Stimulated activated CD8-positive, alpha-beta memory T cell treated with anti-CD3 and anti-CD28 coated beads, Interleukin-12 subunit alpha, Interleukin-12 subunit beta, amount 100 ng/mL, for 1 hour (primary cell): ENCODE measurements around the gene RTN4R.
"Not testable (repeated sequence)": the region's sequence is repeated elsewhere in the genome, so short reads cannot be mapped to it uniquely, and the experiment has no call there.

Experiments used
- DNase-seq: peaks from one replicate; pipeline ENCODE4 v3.0.0-alpha.2; 2020; ENCODE audit warnings: low read depth

Gene RTN4R

GRCh38 chr22:20268279-20269012 lies at the start of gene RTN4R:
Gene RTN4R (minus strand): TSS chr22:20268318. CDS start chr22:20268092, 226 bp downstream.
- peak; percentile 16 for DNase-seq

GRCh38 chr22:20317402-20318042 lies 49.4 kb upstream of the RTN4R start:
- not testable (repeated sequence) for DNase-seq

DNA sequence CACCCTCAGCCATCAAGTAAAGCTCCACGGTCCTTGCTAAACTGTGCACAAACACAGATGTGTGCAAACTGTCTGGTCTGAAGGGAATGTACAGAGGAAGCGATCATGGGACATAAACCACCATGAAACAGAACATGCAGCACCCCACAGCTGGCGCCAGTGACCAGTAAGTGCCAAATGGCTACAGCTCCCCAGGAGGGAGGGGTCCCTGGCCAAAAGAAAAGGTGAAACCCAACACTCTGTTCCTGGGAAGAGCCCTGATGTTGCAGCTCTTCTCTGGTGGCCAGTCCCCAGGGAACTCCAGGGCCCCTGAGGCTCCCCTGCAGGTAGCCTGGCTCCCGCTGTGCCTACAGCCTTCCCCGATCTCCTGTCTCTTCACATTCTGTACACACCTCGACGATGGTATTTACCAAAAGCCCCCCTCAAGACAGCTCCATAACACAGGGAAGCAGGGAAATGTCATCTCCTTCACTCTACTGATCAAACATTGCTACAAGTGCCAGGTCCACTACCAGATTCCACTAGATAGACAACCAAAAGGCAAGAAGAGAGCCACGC lies 48.8 kb upstream of the RTN4R start:
- DNase-seq: no peak

- DNase-seq: no peak
Measured at GRCh38 chr22:20316217-20316843, 48.2 kb upstream of the RTN4R start.

- no peak for DNase-seq
Measured at GRCh38 chr22:20315337-20316216, 47.5 kb upstream of the RTN4R start.

GRCh38 chr22:20314741-20315336 lies 46.7 kb upstream of the RTN4R start:
- not testable (repeated sequence) for DNase-seq

DNA sequence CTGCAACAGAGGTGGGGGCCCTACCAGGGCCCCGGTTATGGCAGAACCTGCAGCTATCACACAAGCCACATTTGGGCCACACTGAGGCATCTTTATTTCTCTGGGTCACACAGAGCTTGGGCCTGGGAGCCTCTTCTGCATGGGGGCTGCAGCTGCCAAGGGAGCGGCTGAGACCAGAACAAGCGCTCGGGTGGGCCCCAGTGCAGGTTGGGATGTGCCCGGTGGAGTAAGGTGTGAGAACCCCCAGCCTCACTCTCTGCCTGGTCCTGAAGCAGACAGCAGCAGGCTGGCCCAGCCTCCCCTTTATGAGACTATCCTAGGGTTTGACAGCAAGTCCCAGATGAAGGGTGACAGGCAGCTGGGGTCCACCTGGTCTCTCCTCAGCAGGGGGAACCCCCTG lies 46.1 kb upstream of the RTN4R start:
- DNase-seq: not testable (repeated sequence)

- not testable (repeated sequence) for DNase-seq
Measured at GRCh38 chr22:20313306-20314077, 45.4 kb upstream of the RTN4R start.

DNA sequence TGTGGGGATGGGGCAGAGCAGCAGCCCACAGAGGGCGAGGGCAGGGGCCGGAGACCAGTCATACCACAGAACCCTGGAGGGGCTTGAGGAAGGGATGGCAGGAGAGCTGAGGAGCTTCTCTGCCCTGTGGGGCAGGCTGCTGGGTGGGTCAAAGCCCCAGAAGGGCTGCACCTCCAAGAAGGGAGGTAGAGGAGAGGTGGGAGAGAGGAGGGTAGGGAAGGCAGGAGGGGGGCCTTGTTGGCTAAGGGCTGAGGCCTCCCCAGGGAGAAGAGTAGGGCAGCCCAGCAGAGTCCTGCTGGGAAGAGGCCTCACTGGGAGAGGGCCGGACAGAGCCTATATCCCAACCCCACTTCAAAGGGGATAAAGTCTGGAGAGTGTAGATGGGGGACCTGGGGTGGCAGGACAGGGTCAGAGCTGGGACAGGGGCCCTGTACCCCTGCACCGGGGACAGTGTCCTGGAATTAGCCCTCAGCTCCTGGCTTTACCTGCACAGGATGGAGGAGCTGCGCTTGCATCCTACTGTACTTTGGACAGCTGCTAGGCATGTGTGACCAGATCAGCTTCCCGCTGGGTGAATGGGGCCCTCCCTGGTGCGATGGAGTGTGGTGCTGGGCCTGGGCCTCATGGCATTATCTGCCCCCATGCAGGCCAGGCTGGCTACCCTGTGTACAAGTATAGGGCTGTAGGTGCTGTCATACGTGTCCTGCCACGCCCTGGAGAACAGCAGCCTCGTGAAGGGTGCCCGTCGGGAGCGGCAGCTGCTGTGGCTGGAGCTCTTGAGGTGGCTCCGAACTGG lies 44.5 kb upstream of the RTN4R start:
- no peak for DNase-seq

DNA sequence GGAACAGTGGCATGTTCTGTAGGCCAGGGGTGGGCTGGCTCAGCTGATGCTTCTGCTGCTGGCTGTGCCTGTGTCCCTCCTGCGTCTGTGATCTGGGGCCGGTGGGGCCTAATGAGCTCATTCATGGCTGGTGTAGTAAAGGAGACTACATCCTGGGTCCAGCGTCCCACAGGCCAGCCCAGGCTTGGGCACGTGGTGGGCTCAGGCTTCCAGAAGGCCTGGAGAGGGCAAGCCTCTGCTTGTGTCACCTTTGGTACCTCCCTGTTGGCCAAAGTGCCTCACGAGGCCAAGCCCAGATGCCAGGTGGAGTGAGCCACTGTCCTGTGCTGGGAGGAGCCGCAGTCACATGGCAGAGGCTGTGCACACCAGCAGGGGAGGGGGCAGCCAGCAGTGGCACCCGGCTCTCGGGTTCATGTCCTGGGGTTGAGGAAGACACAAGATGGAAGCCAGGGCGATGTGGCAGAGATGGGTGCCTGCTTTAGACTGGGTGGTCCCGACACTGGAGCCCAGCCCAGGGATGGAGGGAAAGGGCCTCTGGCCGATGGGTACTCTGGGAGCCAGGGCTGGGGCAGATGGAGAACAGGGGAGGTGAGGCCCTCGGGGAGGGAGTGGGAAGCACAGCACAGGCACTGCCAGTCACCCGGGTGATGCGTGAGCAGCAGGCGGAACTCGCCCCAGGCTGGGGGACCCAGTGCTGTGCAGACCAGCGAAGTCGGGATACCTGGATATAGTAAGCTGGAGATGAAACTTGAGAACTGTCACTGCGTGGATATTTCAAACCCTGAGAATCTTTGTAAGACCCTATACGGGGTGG lies 43.3 kb upstream of the RTN4R start:
- not testable (repeated sequence) for DNase-seq

DNA sequence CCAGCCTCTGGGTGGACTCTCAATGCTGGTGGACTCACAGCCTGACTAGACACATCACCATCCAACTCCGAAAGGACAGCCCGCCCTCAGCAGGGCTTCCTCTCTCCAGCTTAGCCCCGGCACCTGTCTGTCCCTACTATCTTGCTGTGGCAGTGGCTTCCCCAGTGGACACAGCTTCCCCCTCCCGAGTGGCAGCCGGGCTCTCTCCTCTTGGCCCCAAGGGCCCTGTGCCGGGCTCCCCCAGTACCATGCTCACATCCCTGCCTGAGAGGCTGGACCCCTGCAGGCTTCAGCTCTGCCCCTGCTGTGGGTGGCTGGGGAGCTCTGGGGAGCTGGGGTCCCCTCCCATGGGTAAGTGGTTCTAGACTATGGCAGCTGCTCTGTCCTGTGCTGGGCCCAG lies 42.7 kb upstream of the RTN4R start:
- not testable (repeated sequence) for DNase-seq

DNA sequence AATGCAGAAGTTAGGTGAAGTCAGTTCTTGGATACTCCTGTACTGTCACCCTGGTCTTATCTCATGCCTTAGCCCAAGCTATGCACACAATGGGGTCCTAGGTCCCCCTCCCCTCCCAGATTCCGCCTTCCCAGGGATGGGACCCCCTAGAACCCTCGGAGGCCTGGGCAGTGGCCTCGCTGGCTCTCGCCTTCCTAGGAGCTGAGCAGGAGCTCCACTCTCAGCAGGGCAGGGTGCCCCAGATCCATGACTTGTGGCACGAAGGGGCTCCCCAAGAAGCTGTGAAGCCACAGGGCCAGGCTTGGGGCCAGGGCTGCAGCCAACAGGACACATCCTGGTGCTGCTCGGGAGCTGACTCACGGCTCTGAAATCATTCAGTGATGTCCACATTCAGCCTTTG lies 42.1 kb upstream of the RTN4R start:
- DNase-seq: not testable (repeated sequence)

DNA sequence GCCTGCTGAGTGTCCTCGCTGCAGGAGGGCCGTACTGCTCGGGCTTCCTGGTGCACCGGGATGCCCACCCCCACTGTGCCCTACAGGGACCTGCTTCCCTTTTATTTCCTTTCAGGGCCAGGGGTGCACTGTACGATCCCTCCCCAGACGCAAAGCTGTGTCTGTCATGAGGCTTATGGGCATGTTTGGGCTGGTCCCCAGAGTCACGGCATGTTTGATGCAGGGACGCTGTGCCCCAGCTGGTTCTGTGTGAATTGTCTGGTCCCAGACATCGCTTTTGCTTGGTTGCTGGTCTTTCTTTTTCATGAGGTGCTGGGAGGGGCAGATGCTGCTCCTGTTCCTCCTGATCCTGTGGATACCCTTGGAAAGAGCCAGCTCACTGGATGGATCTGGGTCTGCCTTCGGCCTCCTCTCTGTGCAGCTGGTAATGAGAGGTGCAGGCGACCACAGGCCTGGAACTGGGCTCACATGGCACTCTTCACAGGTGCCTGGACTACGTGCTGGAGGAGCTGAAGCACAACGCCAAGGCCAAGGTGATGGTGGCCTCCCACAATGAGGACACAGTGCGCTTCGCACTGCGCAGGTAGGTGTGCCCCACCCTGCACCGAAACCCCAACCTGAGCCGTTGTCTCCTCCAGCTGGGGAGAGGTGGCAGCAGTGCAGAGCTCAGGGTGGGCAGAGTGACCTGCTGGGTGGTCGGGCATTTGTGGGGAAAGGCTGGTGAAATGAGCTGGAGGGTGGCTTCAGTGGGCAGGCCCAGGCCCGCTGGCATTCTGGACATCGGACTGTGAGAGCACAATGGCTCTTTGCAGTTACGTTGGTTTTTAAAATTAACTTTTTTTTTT lies 40.9 kb upstream of the RTN4R start:
- not testable (repeated sequence) for DNase-seq

DNA sequence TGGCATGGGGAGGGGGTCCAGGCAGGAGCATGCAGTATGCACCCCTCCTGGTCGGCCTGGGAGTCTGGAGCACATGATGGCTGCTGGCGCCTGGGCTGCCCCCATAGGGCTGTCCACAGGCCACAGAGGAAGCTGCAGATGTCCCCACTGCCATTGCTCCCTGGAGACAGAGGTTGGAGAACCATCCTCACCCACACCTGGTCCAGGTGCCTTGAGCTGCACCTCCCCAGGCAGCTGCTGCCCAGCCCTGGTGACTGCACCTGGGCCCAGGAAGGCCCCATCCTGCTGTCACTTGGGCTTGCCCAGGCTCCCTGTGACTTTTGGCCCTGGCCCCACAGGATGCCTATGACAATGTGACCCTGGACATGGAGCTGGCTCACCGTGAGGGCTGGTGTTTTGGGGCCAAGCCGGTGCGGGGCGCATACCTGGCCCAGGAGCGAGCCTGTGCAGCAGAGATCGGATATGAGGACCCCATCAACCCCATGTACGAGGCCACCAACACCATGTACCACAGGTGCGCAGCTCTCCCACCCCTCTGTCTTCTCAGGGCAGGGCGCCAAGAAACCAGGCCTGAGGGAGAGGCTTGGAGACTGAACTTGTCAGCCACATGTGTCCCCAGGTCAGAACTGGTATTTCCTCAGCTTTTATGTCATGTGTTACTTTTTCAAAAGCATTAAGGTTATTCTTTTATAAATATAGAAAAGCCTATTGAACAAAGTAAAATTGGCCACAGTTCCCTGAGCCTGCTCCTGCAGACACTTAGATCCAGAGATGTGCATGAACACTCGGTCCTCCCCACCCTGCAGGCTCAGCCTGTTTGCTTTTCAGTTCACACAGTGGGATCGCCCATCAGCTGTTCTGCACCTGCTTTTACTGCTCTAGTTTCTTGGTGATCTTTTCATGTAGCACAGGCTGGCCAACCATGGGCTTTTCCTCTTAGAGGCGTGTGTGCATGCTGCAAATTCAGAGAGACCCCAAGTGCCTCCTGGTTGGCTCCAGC lies 39.6 kb upstream of the RTN4R start:
- DNase-seq: not testable (repeated sequence)

GRCh38 chr22:20306646-20307447 lies 38.7 kb upstream of the RTN4R start:
- DNase-seq: not testable (repeated sequence)
